Measurements from ENCODE around the gene TIMM44.
"Not testable (repeated sequence)": the region's sequence is repeated elsewhere in the genome, so short reads cannot be mapped to it uniquely, and the experiment has no call there.

The TIMM44 gene

GRCh38 chr19:7925171-7925851 lies 18.2 kb downstream of the TIMM44 start:
- peak; percentile 49 to 59 for DNase-seq (ENCODE audit: low read depth in 2 of 2)

- no peak for DNase-seq (ENCODE audit: low read depth in 2 of 2)
These were observed 18.8 kb downstream of the TIMM44 start for GRCh38 chr19:7924651-7925170.

GRCh38 chr19:7924241-7924640 lies 19.2 kb downstream of the TIMM44 start:
- DNase-seq (ENCODE audit: low read depth in 2 of 2), result no peak

- DNase-seq (ENCODE audit: low read depth in 2 of 2), result no peak
These were observed 19.9 kb downstream of the TIMM44 start for GRCh38 chr19:7923295-7924191.

- DNase-seq (ENCODE audit: low read depth in 2 of 2), result no peak
These were observed 20.6 kb downstream of the TIMM44 start for GRCh38 chr19:7922836-7923195.

GRCh38 chr19:7921967-7922835 lies 21.3 kb downstream of the TIMM44 start:
- DNase-seq (ENCODE audit: low read depth in 2 of 2), result no peak

GRCh38 chr19:7921302-7921966 lies 22.0 kb downstream of the TIMM44 start:
- DNase-seq (ENCODE audit: low read depth in 2 of 2), result no peak

GRCh38 chr19:7920519-7921301 lies 22.8 kb downstream of the TIMM44 start:
- DNase-seq (ENCODE audit: low read depth in 2 of 2), result peak; percentile 100

- peak; percentile 90 to 93 for DNase-seq (ENCODE audit: low read depth in 2 of 2)
These were observed 23.6 kb downstream of the TIMM44 start, which contains the start of gene SNAPC2 for GRCh38 chr19:7919610-7920518. Gene SNAPC2, plus strand, starts transcription at chr19:7920338. Its CDS starts 29 bp downstream, at chr19:7920367.

GRCh38 chr19:7918615-7919421 lies 24.6 kb downstream of the TIMM44 start:
- DNase-seq (ENCODE audit: low read depth in 2 of 2), result no peak

GRCh38 chr19:7918062-7918614 lies 25.3 kb downstream of the TIMM44 start:
- not testable (repeated sequence) for DNase-seq (ENCODE audit: low read depth in 2 of 2)

GRCh38 chr19:7917267-7918061 lies 26.0 kb downstream of the TIMM44 start:
- no peak for DNase-seq (ENCODE audit: low read depth in 2 of 2)

GRCh38 chr19:7916955-7917266 lies 26.6 kb downstream of the TIMM44 start:
- no peak for DNase-seq (ENCODE audit: low read depth in 2 of 2)

GRCh38 chr19:7916103-7916954 lies 27.1 kb downstream of the TIMM44 start:
- no peak for DNase-seq (ENCODE audit: low read depth in 2 of 2)

GRCh38 chr19:7915250-7916102 lies 28.0 kb downstream of the TIMM44 start:
- no peak for DNase-seq (ENCODE audit: low read depth in 2 of 2)
